Heart right ventricle (tissue), 16 donors: ENCODE results near the gene SSC5D. TPM values are rescaled to one million over a fixed set of nuclear protein-coding genes. Genes with fewer than 3 reads are reported as not detected.
A peak's percentile ranks its signal among the peaks of the same experiment; 100 is the strongest.

Experiments used
- ATAC-seq, 8 donors: fragments of 200-7000 bp; cut with Tn5 transposase; one replicate each; pipeline ENCODE4 v1.9.1; 2020; ENCODE audit warnings: mild to moderate bottlenecking in 8 of 8, moderate library complexity in 8 of 8, moderate number of reproducible peaks in 1 of 8
- DNase-seq, 2 donors: peaks; one replicate each; pipeline ENCODE4 v3.0.0-alpha.2; 2020
- H3K27ac ChIP-seq, 10 donors: fragments of 200-600 bp; sonication (generic) in 2 of 10; one replicate each; pipeline versions ENCODE4 v1.5.0 to v1.8.0; 2020 to 2022; ENCODE audit warnings: mild to moderate bottlenecking in 3 of 10
- H3K27me3 ChIP-seq, 7 donors: fragments of 200-600 bp; one replicate each; pipeline ENCODE4 v1.8.0; 2021 to 2022; ENCODE audit warnings: mild to moderate bottlenecking in 2 of 7
- H3K36me3 ChIP-seq, 9 donors: fragments of 200-600 bp; sonication (generic) in 1 of 9; one replicate each; pipeline versions ENCODE4 v1.5.0 to v1.8.0; 2020 to 2022; ENCODE audit warnings: mild to moderate bottlenecking in 2 of 9
- H3K4me1 ChIP-seq, 9 donors: fragments of 200-600 bp; sonication (generic) in 1 of 9; one replicate each; pipeline versions ENCODE4 v1.5.0 to v1.8.0; 2020 to 2022; ENCODE audit warnings: mild to moderate bottlenecking in 4 of 9
- H3K4me3 ChIP-seq, 10 donors: fragments of 200-600 bp; sonication (generic) in 2 of 10; one replicate each; pipeline versions ENCODE4 v1.5.0 to v1.8.0; 2020 to 2022; ENCODE audit warnings: mild to moderate bottlenecking in 7 of 10, moderate library complexity in 2 of 10
- H3K9me3 ChIP-seq, 11 donors: fragments of 200-600 bp in 10 of 11; sonication (generic) in 2 of 11; one replicate each; pipeline versions ENCODE4 v1.5.0 to v1.8.0; 2013 to 2022; ENCODE audit warnings: mild to moderate bottlenecking in 2 of 11, control low read depth in 1 of 11, moderate library complexity in 1 of 11
- CTCF ChIP-seq, 9 donors: fragments of 200-600 bp; sonication (generic) in 2 of 9; IDR thresholded peaks; one replicate each; pipeline versions ENCODE4 v1.5.0 to v1.8.0; 2021 to 2022; ENCODE audit warnings: antibody characterized with exemption in 9 of 9, mild to moderate bottlenecking in 5 of 9, moderate library complexity in 1 of 9
- whole genome bisulfite sequencing, 2 donors: extraction: QIAGEN DNeasy Blood & Tissue Kit; methylation state at CpG; one replicate each; pipeline ENCODE4 v1.1.7; 2013; ENCODE audit warnings: inconsistent platforms in 1 of 2; 5-methylcytosine and 5-hydroxymethylcytosine counted together
- intact Hi-C, 10 donors: fragments of 100-400 bp; cut with DNase I; formaldehyde crosslinking; loops; one replicate each; pipeline versions ENCODE4 v1.11.1 to v1.14.2; 2022
- polyA plus RNA-seq, 2 donors: library from polyadenylated mRNA; stranded (reverse); fragments of 200-250 nt; gene quantifications; one replicate each; pipeline ENCODE4 v1.2.3, GENCODE V29; 2013
- total RNA-seq, 10 donors: library from RNA; stranded (reverse); fragmentation: NEBNext Ultra II Directional in 3 of 10; extraction: Animal tissue kit (Norgen Biotek cat#: 25700) in 3 of 10; gene quantifications; one replicate each; pipeline versions ENCODE4 v1.2.1 to v1.2.4, GENCODE V29; 2021 to 2023
- donor health status: Arrhythmogenic right ventricular cardiomyopathy.
- donor health status: ischemic (EF 13 %, LVEDD 7.1; RV severe dilation, severe dysfunction).
- donor health status: healthy with polysubstance abuse.
- donor health status: DM: no; HTN: yes; CAD: no.
- donor health status: DM: no; HTN: no; CAD: no.
- donor health status: ischemic (EF 25% LVEDD 6.9; RV normal size, moderate dysfunction).
- donor health status: ischemic (EF 25% LVEDD 5.7; RV mildly dilated, moderate dysfunction).
- donor health status: healthy.
- donor health status: DM: yes; HTN: yes; CAD: no.
- donor health status: Ischemic cardiomyopathy.
- donor health status: ischemic (EF 35%, LVEDD 5.7; RV mildly dilated, moderate dysfunction).
- donor health status: nonischemic (EF 11% LVEDD 7.7; RV severe dilation, severe dysfunction).
- donor health status: DM: yes; HTN: yes; CAD: no.
- donor health status: PGD.
- donor health status: ischemic (EF 29% LVEDD 5.4; RV normal size, mild dysfunction).
- donor health status: nonischemic (EF 23%, LVEDD 6.1; RV moderate dilation, normal function).

The SSC5D gene
- total and polyA plus RNA-seq, 12 donors: 0.72 to 6.5 (median 3.6) TPM

- Histone ChIP-seq H3K27me3 (peaks cover 0 to 9% (median 0%) of the 10 kb centered on the region in 7 donors), H3K36me3 (no peaks in the 10 kb centered on the region), H3K9me3 (no peaks in the 10 kb centered on the region), H3K4me1 (peaks cover 2 to 20% (median 12%) of the 10 kb centered on the region in 9 donors), H3K4me3 (no peak overlapping the region), H3K27ac (peak overlapping the region in 4 of 10 donors; percentile 11 to 51 (median 28))
- ATAC-seq (peak; percentile 66 to 88 (median 76)), DNase-seq (peak; percentile 72 to 84)
- TF ChIP-seq CTCF (IDR thresholded peaks at IDR 0.05): no peak
- intact Hi-C loops: no loop called here
- 22% methylated on average over 35 of the region's 35 CpGs for WGBS, 2 donors
These were observed 38.3 kb downstream of the SSC5D start for GRCh38 chr19:55526216-55527196.

- DNase-seq: no peak
- peaks cover 0 to 16% (median 9%) of the 10 kb centered on the region in 9 donors for H3K4me1 ChIP-seq
- H3K27me3 ChIP-seq: peaks cover 0 to 9% (median 0%) of the 10 kb centered on the region in 7 donors
- WGBS, 2 donors: 82 to 90% methylated on average over 22 of the region's 22 CpGs
- TF ChIP-seq CTCF (IDR thresholded peaks at IDR 0.05): no peak
- no peaks in the 10 kb centered on the region for H3K9me3 ChIP-seq
- H3K36me3 ChIP-seq: no peaks in the 10 kb centered on the region
- no peak for ATAC-seq
- H3K4me3 ChIP-seq: no peak overlapping the region
- H3K27ac ChIP-seq: no peak overlapping the region
- intact Hi-C loops: no loop called here
These were observed 39.2 kb downstream of the SSC5D start for GRCh38 chr19:55527197-55528029.

- WGBS, 2 donors: 26 to 35% methylated on average over 15 of the region's 15 CpGs
- DNase-seq (no peak), ATAC-seq (no peak)
- peaks cover 0 to 16% (median 9%) of the 10 kb centered on the region in 9 donors for H3K4me1 ChIP-seq
- H3K27ac ChIP-seq: no peak overlapping the region
- no peaks in the 10 kb centered on the region for H3K9me3 ChIP-seq
- H3K36me3 ChIP-seq: no peaks in the 10 kb centered on the region
- intact Hi-C loops: no loop called here
- peaks cover 0 to 9% (median 0%) of the 10 kb centered on the region in 7 donors for H3K27me3 ChIP-seq
- TF ChIP-seq CTCF (IDR thresholded peaks at IDR 0.05): no peak
- H3K4me3 ChIP-seq: no peak overlapping the region
These were observed 40.0 kb downstream of the SSC5D start for GRCh38 chr19:55528030-55528803.
